Astrocyte of the hippocampus (primary cell): ENCODE results near the gene ZDHHC8.

ENCODE experiments used
- DNase-seq: peaks from one replicate; pipeline ENCODE4 v3.0.0; 2011; ENCODE audit warnings: low read depth, low spot score

Gene ZDHHC8

DNA sequence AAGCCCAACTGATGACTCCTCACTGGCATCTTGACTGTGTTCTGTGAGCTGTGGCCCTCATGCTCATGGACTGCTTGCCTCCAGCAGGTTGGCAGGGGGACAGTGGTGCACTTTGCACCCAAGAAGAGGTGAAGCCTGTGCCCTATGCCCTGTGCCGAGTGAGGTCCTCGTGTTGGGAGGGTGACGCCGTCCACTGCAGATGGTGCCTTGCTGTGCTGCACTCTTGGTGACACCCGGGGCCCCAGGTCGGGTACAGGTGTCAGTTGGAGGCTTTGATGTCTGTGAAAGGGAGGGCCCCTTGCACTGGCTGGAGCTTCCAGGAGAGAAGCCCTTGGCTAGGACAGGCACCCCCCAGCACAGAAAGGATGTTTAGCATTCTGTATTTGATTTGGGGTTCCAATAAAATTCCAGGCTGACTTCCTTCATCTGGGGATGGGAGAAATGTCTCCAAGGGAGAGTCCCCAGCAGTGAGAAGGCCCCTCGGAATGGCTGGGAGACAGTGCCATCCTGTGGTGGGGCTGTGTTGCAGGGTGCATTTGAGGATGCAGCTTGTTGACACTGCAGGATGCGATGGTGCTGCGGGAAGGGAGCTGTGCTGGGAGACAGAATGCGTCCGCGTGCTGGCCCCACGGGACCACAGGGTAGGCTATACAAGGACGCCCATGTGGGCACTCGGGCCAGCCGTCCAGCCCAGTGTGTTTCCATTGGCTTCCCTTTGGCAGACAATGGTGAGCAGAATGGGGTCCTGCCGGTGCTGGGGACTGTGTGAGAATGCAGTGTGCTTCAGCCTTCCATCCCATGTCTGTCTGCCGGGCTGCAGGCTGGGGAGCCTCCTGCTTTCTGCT lies 2.5 kb upstream of the ZDHHC8 start:
- DNase-seq = peak; percentile 26

DNA sequence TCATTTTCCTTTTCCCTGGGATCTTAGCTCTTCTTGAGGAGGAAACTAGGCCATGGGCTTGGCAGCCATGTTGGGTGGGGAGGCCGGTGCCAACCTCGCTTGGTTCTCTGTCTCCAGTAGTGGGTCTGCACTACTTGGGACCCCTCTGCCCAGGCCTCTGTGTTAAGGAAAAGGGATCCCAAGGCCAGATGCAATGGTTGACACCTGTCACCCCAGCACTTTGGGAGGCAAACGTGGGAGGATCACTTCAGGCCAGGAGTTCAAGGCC lies 1.9 kb upstream of the ZDHHC8 start:
- no peak for DNase-seq

DNA sequence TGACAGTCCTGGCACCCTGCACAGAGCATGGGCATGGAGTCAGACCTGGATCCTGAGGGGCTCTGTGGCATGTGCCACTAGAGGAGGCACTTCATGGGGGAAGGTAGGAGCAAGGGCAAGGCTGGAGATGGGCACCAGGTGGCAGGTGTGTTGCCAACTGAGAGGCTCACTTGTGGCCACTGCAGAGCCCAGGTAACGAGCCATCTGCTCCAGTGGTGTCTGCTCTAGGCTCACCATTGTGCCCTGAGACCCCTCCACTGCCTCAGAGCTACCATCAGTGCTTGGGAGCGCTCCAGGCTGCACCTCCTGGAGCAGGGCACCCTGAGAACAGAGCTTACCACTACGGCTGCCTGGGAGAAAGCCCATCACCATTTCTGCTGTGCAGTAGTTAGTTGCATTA lies 1.3 kb upstream of the ZDHHC8 start:
- no peak for DNase-seq

DNA sequence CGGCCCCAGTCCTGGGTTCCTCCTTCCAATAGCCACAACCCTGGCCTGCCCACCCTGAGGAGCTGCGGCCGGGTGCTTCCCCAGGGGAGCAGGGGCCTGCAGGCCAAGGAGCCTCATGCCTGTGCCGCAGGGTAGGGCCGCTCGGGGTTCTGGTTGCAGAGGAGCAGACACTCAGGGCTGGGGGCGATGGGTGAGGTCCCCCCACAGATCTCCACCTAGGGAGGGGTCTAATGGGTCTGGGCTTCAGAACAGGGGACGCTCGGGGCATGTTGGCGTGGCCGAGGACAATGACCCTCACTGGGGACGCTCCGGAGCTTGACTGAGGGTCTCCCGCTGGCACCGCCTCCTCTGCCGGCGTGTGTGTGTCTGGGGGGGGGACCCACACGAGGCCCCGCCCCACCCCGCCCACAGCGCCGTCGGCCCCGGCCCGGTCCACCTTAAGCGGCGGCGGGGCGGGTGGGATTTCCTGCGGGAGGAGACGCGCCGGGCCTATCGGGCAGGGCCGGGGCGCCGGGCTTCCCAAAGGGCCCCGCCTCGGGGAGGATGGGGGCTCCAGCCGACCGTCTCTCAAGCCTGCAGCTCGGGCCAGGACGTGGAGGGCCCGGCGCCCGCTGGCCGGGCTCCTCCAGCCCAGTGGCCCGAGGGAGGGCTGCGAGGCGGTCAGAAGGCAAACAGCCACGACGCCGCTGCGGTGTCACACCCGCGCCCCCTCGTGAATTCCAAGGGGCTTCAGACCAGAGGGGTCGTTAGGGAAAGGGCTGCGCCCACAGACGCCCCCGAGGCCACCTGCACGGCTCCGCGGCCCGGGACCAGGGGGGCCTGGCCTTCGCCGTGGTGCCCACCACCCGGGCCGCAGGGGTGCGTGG lies 640 bp upstream of the ZDHHC8 start:
- DNase-seq = peak; percentile 91

DNA sequence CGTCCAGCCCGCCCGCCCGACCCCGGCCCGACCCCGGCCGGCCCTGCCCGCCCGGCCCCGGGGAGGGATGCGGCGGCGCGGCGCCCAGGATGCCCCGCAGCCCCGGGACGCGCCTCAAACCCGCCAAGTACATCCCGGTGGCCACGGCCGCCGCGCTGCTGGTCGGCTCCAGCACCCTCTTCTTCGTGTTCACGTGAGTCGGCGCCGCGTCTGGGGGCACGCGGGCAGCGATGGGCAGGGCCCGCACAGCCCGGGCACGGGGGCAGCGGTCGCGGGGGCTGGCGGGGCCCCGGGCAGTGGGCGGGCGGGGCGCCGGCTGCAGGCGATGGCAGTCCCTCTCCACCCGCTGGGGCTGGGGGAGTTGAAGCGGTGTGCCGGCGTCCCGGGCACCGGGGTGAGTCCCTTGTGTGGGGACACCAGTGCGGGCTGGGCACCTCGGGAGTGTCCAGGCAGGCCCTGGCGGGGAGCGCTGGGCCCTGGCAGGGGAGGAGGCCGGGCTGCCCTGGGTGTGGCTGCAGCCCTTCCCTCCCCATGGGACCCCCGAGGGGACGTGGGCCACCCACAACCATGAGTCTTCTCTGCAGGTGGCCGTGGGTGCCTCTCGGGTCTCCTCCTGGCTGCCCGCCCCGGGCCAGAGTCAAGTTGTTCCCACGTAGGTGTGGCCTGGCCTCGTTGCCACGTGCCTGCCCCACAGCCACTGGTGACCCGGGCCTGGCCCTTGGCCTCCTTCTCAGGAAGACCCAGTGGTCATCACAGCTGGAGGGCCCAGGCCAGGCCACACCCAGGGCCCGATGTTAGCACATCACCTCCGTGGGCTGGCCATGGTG lies 468 bp downstream of the ZDHHC8 start:
- peak; percentile 66 for DNase-seq

DNA sequence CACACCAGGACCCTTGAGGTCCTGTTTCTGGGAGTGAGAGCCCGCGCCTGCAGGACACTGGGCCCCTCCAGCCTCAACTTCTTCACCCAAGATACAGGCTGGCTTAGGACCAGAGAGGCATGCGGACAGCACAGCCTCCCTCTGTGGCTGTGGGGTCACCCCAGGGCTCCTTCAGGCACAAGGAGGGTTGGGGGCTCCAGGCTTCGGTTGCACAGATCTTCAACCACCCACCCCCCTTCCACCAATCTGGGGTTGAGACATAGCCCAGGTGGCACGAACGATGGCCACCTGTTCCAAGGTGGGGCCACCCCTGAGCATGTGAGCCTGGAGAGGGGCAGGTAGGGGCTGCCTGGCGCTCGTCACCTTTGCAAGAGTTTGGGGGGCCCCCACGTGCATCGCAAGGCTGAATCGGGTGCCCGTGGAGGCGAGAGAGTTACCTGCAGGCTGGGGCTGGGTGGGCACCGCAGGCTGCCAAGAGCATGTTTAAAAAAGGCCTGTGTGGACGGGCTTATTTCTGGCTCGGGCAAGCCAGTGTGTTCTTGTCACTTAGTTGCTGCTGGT lies 1.2 kb downstream of the ZDHHC8 start:
- no peak for DNase-seq

DNA sequence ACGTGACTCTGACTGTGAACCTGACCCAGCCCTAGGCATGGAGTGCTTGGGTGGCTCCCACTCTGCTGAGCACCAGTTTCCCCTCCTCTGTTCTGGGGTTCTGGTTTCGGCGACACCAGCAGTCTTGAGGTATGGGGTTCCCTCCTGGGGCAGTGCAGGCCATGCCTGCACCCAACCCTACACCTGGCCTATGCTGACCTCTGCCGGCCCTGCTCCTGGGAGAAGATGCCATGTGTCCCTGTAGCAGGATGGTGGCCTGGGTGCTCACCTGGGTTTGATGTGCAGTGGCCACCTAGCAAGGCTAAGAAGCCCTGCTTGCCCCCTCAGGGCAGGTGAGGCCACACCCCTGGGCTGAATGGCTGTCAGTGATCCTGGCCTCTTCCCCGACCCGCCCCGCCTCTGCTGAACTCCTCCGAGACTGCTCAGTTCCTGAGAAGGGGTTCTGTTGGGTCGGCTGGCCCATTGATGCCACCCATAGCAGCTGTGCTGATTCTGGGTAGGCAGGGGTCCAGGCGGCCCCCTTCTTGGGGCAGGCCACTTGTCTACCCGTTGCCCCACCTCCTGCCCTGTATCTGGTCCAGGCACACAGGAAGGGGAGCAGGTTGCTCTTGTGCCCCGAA lies 2.4 kb downstream of the ZDHHC8 start:
- DNase-seq = no peak

DNA sequence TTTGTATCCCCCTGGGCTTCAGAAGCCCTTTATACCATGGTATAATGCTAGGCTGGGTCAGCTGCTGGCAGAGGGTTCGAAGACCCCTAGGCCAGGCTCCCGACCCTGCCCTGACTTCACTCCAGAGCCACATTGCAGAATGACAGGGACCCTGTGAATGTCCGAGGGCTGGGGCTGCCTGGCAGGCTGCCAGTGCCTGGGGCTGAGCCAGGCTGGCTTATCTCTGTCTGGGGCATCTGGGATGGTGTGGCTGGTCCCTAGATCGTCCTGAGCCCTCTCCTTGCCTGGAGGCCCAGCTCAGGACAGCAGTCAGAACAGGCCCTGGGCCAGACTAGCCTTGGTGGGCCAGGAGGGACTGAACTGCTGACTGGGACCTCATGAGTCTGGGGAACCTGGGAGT lies 3.7 kb downstream of the ZDHHC8 start:
- DNase-seq = no peak

DNA sequence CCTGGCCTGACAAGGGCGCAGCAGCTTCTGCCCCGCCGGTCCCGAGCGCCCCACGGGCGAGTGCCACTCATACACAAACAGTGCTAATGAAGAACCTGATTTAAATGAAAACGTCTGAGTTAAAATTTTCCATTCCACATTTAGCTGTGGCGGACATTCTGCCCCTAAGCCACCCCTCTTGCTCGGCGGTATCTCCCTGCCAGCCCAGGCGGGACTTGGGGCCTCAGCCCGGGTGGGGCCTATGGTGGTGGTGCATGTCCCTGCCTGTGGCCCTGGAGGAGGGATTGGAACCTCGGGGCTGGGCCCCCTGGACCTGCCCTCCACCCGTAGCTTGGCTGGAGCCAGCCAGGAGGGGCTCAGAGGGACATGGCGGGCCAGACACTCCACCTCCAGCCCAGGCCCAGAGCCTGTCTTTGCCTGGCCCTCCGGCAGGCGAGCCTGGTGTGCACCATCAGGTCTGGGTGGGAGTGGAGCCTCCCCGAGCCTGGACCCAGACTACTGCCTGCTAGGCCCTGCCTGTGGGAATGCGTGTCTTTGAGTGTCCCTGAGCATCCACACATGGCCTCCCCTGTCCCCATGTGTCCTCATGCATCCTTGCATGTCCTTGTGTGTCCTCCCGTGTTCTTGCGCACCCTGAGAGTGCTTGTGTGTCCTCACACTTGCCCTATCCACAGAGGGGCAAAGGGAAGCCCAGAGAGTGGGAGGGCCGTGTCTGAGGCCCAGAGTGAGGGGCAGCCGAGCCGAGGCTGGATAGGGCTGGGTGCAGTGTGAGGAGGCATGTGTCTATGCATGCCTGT lies 4.4 kb downstream of the ZDHHC8 start:
- no peak for DNase-seq

DNA sequence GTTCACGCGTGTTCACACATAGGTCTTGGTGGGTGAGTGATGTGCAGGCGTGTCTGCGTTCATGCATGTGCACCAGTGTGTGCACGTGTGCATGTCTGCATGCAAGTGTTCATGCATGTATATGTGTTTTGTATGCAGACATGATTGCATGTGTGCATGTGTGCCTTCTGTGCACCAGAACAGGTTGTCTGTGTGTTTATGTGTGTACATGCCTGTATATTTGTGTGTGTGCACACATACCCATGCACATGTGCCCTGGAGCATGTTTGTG lies 4.9 kb downstream of the ZDHHC8 start:
- DNase-seq = no peak

DNA sequence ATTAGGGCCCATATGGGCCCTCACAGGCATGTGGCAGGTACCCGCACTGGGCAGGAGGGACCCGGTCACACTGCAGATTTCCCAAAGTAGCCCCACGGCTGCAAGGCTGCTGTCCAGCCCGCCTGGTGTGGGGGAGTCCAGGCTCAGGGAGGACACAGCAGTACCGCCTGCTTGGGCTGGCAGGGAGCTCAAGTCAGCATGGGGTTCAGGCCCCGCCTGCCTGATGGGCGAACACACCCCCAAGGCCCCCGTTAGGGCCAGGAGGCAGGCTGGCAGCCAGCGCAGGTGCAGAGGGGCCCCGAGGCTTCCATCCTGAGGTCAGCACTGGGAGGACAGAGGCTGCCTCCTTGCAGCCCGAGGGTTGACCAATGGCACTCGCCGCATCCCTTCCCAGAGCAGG lies 5.5 kb downstream of the ZDHHC8 start:
- no peak for DNase-seq

DNA sequence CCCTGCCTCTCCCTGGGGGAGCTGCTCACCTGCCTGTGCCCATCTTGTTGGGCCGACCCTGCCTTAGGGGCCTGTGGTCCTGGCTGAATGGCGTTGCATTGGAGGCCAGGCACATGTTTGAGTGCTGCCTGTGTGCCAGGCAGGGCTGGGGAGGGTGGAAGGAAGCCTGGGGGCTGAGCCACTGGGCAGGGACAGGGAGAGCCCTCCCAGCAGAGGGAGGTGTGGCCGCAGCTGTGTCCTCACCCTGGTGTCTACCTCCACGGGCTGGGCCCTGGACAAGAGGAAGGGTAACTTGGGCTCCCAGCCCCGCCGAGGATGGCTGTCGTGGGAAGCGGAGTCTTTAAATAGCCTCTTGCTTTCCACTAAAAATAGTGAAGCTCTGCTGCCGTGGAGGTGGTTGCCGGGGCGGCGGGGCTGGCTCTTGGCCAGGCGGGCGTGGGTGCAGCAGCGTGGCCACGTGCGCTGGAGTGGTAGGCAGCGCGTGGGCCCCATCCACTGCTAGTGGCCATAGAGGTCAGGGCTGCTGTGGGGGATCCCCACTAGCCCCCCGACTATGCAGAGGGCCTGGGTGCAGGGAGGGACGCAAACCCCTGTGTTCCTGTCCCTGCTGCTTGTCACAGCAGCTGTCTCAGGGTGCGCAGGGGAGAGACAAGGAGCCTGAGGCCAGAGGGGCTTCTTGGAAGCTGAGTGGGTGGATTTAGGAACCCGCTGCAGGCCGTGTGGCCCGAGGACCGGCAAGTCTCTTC lies 6.2 kb downstream of the ZDHHC8 start:
- DNase-seq = peak; percentile 32

DNA sequence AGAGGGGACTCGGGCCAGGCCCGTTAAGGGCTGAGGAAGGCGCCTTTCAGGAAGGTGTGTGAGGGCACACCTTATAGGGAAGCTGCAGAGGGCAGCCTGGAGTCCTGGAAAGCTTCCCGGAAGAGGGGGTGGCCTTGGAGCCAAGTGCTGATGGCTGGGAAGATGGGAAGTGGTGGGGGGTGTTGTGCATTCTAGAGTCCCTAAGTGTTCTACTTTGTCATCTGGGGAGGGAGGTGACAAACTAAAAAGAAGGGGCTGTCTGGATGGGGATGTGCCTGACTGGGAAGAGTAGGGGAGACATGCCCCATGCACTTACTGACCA lies 6.8 kb downstream of the ZDHHC8 start:
- peak; percentile 41 for DNase-seq

DNA sequence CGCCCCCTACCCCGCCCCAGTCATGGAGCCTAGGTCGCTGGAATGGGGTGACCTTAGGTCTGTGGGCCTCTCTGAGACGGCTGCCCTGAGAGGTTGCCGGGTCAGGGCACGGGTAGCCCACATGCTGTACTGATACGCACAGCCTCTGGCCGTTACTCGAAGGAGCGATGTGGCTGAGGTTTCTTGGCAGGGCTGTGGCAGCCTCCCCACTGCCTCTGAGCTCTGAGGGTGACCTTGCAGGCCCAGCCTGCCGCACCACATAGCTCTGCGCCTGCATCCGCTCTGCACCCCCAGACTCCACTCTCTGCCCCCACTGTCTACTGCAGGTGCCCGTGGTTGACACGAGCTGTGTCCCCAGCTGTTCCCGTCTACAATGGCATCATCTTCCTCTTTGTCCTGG lies 7.3 kb downstream of the ZDHHC8 start:
- DNase-seq = no peak

DNA sequence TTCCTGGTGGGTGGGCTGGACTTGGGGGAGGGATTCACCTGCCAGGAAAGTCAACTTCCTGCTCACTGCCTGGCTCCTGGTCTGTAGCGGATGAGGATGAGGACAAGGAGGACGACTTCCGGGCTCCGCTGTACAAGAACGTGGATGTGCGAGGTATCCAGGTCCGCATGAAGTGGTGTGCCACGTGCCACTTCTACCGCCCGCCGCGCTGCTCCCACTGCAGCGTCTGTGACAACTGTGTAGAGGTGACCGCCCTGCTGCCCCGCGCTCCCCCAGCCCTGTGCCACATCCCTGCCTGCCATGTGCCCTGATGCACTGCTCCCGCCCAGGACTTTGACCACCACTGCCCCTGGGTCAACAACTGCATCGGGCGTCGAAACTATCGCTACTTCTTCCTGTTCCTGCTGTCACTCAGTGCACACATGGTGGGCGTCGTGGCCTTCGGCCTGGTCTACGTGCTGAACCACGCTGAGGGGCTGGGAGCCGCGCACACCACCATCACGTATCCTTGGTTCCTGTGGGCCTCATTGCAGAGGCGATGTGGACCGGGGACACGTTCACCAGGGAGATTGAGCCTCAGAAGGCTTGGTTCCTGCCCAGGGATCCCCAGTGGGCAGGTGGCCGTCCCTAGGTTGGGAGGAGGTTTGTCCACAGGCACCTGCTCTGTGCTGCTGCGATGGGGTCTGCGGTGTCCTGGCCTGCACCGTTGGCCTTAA lies 7.9 kb downstream of the ZDHHC8 start:
- no peak for DNase-seq

DNA sequence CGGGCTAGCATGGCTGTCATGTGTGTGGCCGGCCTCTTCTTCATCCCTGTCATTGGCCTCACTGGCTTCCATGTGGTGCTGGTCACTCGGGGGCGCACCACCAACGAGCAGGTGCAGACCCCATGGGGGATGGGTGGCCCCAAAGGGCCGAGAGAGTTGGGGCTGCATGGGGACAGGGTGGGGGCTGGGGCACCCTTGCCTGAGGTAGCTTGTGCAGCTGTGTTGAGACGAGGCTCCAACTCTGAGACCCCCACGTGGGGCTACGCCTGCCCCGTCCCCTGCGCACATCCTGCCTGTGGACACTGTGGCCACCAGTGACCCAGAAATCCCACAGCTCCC lies 8.5 kb downstream of the ZDHHC8 start:
- DNase-seq = no peak

DNA sequence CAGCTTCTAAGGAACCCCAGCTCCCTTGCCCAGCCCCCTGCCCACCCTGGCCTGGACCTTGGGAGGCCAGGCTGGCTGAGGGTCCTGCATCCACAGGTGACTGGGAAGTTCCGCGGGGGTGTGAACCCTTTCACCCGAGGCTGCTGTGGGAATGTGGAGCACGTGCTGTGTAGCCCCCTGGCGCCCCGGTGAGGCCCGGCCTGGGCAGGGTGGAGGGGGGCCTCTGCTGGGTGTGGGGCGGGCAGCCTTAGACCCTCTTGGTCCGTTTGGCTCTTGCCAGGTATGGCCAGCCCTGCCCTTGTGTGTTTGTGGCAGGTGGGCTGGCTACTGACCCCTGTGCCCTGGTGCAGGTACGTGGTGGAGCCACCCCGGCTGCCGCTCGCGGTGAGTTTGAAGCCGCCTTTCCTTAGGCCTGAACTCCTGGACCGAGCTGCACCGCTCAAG lies 8.9 kb downstream of the ZDHHC8 start:
- no peak for DNase-seq

DNA sequence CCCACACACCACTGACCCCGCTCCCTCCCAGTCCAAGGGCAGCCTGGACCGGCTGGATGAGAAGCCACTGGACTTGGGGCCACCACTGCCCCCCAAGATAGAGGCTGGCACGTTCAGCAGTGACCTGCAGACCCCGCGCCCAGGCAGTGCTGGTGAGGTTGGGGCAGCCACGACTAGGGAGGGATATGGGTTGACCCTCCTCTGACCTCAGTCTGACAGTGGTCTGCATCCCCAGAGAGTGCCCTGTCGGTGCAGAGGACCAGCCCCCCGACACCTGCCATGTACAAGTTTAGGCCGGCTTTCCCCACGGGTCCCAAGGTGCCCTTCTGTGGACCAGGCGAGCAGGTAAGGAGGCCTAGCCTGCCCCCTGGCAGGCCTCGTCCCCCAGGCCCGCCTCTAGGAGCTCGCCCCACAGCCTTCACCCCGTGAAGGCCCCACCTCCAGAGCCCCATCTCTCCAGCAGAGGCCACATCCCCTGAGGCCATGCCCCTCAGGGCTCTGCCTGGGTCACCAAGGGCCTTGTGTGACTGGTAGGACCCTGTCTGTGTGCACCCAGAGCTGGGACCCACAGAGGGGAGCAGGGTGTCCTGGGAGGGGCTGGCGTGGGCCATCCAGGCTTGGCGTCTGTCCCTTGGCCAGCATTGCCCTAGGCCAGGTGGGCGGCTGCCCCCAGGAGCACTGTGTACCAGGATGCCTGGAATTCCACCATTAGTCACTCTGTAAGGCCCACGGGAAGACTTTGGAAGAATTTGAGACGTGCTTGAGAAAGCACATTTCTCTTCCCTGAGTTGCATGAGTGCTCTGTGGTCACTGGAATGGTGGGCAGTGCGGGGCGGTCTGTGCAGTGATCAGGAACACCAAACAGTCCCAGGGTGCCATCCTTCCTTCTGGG lies 9.8 kb downstream of the ZDHHC8 start:
- DNase-seq = peak; percentile 91
